Lung microvascular endothelial cell (primary cell): Measurements from ENCODE around the gene HOXC4. TPM values are rescaled to one million over a fixed set of nuclear protein-coding genes. Genes with fewer than 3 reads are reported as not detected.

Source experiments
- DNase-seq, 2 donors: peaks; one replicate each; pipeline versions ENCODE4 v3.0.0 to v3.0.0-alpha.2; 2010; ENCODE audit warnings: low read depth in 2 of 2
- total RNA-seq: library from RNA; depleted of rRNA; stranded (reverse); fragments of >200 nt; gene quantifications from 2 replicates; pipeline ENCODE4 v1.2.1, GENCODE V29; 2014

The HOXC4 gene
- total RNA-seq, 1 donor from 2014 or later, result not detected

DNA sequence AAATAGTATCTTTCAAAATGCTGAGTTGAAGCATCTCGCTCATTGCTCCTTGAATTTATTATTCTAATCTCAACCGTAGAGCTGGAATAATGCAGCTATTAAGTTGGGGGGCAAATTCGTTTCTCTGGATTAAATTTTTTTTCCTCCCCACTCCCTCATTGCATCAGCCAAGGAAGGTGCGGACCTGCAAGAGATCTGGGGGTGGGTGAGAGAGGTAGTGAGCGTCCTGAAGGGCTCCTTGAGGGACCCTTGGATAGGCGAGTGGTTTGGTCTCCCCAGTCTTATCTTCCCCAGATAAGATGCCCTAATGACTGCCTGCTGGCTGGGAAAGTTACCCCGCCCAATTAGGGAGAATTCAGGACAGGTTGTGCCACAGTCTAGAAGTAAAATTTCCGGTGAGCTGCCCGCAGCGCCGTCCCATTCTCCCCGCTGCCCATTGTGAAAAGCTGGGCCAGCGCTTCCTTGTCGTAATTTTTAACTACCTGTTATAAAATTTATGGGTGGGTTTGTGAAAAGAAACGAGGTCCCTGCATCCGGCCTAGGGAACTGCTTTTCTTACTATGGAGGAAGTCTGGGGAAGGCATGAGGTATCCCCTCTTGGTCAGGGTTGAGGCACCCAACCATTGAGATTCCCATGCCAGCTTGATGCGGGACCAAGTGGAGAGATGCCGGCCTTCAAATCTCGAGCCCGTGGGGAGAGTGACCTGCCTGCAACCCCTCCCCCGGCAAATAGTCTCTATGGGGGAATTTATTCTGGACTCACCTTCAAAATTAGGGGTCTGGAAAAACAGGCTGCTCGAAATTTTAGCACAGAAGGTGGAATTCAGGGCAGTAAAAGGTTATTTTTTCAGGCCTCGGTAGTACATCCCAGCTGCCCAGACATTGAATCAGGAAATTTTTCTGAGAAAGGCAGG is 38.4 kb upstream of the HOXC4 start:
- no peak for DNase-seq

DNA sequence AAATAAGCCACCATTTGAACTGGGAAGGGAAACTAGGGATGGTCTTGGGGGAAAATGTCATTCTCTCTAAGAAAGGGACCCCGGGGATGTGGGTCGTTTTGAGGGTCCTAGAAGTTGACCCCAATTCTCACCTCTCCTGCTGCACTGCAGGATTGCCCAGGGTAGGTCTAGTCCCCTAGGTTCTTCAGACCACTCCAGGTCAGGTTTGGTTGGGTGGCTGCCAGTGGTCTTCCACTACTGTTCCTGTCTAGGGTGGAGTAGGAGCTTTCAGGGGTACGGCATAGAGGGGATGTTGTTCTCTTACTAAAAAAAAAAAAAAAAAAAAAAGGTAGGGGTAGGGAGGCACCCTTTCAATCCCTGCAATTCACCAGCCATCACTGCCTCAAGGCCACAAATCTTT is 37.6 kb upstream of the HOXC4 start:
- DNase-seq, result no peak

DNA sequence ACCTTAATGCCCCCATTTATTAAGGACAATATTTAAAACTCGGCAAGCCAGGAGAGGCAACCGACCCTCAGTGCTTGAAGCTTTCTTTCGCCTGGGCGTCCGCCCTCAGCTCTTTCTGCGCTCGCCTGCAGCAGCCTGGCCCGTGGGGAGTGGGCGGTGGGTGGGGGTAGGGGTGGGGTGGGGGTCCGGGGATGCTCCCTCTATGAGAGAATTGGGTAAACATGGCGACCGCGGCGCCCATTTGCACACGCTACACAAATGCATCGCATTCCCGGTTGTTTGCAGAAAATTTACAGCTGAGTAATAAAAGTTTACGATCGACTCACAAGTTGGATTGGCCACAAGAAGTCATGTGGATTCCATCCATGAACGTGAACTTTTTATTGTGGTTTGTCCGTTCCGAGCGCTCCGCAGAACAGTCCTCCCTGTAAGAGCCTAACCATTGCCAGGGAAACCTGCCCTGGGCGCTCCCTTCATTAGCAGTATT is 37.1 kb upstream of the HOXC4 start:
- DNase-seq, result no peak

DNA sequence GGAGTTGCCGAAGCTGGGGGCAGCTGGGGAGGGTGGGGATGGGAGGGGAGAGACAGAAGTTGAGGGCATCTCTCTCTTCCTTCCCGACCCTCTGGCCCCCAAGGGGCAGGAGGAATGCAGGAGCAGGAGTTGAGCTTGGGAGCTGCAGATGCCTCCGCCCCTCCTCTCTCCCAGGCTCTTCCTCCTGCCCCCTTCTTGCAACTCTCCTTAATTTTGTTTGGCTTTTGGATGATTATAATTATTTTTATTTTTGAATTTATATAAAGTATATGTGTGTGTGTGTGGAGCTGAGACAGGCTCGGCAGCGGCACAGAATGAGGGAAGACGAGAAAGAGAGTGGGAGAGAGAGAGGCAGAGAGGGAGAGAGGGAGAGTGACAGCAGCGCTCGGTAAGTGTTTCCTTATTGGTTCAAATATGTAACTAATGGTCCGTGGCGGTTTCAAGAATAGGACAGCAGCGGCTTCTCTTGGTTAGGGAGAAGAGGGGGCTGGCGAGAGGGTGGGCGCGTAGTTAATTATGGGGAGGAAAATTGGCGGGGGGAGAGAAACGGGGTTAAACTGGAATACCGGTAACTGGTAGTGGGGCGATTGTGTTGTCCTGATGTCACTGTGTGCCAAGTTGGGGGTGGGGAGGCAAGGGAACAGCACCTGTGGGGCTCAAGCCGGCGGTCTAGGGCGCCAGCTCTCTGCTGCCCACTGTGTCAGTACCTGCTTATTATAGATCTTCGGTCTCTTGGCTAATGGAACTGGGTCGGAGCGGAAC is 36.4 kb upstream of the HOXC4 start:
- no peak for DNase-seq

DNA sequence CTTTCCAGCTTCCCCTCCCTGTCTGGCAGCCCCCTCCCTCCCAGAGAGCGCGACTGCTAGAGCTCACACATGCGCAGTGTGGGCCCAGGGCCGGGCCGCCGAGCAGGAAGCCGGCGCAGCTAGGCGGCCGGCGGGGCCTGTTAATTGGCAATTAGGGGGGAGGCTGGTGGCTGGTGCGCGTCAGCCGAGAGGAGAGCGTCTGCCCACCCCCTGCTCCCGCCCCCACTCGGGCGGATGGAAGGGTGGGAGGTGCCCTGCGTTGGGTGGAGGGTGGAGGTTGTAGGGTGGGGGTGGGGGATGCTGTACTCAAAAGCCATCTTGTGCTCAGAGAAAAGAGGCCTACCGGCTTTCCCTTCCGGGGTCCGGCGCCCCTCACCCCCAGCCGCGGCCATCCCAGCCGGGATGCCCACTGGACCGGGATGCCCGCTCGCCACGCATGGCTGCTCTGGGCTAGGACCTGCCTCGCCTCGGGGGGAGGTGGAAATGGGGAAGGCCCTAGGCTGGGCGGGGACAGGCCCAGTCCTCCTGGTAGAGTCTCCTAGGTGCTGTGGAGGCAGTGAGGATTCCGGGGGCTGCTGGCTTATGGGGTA is 35.7 kb upstream of the HOXC4 start:
- DNase-seq, result peak; percentile 27 to 31

DNA sequence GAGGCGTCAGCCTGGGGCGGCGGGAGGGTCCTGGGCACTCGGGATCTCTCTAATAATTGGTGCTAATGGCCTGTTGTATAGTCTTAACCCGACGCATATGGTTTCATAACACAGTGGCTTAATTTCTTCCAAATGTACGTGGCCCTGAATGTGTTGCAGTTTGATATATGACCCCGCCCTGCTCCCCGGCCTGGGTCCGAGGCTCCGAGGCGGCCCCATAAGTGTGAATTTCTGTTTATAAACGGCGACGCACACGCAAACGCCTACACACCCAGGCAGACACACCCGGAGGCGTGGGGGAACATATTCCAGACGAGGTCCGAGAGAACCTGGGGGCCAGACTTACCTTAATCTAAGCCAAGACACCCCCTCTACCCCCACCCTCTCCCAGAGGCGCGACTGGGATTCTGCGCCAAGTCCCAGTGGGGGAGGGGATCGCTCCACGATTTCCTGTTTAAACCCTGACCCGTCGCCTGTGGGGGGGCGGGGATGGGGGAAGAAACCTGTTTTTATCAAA is 35.1 kb upstream of the HOXC4 start:
- no peak for DNase-seq

DNA sequence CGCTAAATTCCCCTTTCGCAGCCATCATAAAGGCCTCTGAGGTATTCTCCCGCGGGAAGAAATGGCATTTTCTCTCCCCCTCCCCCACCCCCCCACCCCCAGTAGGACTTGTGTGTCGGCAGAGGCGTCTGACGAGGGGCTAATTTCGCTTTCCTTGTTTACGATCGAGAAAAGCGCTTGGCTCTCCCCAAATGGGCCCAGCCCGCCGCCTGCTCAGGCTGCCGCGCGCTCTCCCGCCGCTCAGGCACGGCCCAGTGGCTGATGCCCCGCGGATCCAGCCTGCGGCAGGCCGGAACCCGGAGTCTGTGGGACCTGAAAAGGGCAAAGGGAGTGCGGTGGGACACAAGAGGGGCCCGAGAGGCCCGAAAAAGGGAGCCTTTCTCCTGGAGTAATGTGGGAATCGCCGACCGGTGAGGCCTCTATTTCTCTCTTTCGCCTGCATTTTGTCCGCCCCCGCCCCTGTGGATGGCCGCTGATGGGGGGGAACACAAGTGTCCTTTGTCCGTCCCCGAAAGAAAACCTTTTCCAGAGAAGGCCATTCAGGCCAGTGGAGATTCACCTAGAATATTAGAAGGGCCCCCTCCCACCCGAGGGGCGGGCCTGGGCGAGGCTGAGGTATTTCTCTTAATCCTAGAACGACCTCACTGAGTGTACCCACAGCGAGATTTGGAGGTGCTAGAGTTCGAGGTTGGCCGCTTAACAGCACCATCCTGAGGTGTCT is 34.4 kb upstream of the HOXC4 start:
- DNase-seq, result no peak

DNA sequence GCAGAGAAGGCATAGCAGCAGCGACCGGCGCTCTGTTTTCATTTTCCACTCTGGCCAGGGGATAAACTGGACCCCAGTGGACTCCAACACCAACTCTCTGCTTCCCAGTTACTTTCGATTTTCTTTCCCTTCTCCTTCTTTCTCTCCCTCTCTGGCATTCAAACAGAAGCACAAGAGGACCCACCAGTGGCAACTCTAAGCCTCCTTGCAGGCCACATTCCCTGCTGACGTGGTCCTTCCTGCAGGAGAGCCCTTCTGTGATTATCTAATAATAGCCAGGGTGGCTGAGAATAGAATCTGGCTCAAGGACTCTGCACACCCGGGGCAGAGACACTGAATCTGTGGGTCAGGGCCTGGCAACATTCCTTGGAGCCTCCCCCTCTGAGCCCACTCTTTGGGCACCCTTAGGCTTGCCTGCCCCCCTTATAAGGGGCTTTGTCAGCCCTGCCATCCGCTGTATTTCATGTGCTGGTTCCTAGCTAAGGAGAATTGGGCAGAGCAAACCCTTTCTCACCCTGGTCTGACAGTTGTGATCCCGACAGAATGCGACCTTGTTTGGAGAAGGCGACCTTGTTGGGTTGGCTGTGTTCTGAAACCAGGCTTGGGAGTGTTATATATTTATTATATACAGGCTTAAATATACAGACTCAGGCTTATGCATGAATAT is 33.6 kb upstream of the HOXC4 start:
- DNase-seq, result no peak

DNA sequence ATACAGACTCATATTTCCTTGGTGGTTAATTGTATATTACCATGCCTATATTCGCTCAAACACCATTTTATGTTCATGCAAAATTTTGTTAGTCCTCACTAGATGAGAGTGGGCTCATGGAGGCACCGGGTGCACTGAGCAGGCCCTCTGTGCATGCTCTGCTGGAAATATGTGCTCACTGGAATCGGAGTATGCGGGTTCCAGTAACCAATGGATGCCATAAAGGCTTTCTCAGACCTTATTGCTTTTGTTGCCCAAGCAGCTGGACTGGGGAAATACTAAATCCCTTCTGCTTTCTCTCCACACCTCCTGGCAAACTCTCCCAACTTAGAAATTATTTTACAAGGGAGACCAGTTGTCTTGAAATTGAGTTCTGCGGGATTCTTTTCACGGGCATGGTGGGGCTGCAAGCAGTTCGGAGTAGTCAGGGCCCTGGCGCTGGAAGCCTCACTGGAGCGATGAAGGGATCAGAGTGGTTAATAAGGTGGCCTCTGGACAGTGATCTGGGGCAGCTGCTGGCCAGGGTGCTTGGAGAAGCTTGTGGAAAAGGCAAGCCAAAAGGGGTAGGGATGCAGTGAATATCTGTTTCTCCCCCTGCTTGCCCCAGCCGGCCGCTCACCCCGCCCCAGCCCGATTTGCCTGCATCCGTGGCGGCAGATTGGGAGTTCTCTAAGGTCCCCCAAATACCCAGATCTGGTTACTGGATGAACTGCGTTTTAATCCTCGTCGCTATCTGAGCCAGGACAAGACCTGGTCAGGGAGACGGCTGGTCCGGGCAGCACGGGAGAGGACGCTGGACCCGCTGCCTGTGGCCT is 32.8 kb upstream of the HOXC4 start:
- DNase-seq, result no peak

DNA sequence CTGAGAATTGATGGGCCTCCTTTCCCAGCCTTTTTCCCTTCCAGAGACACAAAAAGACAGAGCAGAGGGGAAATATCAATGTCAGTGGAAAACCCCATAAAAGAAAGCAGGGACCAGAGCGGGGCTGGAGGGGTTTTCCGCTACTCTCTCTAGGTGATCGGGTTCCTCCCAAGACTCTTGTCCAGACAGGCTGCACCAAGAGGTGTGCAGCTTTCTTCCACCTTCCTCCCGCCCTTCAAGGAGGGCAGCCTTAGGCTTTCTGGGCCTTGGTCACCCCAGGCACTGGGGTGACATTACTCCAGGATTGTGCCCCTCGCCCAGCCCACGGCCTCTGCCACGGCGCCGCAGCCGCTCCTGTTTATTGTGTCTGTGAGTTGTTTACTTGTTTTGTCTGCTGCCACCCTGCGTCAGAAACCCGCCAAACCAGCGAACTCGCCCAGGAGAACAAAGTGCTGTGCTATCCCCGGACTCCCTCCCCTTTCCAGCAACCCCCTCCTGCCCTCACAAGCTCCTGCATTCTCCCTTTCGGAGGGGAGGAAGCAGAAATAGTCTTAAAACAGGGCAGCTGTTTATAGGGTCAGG is 32.1 kb upstream of the HOXC4 start:
- DNase-seq, result no peak

DNA sequence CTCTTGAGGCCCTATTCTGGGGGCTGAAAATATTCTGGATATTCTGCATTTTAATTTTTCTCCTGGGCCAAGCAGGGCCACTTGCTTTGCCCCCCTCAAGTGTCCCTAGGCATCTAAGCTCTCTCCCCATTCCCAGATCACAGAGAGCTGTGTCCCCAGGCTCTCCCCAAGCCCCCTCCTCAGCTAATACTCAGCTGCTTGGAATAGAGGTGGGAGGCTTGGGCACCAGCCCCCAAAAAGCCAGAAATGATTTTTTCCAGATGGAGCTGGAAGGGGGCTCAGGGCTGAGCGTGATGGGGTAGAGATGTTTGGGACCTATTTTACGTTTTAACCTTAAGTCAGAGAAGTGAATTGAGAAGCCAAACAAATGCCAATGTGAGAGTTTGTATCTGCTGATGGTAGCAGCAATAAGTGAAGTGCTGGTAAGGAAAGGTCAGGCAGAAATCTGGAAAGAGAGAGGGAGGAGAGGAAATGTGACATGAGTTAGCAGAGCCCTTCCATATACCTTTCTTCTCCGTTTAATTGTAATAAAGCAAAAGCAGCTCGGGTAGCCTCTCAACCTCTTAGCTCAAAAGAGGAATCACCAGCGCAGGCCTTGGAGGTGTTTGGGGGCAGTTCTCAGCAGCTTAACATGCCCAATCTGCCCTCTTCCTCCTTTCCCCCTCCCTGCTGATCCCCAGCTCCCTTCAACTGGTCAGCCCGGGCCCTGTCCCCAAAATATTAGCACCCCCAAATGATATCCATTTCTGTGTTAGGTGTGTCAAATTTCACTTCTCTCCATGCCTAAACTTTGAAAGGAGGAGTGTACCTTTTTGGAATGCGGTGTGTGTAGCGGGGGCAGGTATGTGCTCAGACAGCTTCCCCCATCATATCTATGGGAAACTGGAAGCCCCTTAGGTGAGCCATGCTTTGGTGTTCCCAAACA is 30.4 kb upstream of the HOXC4 start:
- no peak for DNase-seq

DNA sequence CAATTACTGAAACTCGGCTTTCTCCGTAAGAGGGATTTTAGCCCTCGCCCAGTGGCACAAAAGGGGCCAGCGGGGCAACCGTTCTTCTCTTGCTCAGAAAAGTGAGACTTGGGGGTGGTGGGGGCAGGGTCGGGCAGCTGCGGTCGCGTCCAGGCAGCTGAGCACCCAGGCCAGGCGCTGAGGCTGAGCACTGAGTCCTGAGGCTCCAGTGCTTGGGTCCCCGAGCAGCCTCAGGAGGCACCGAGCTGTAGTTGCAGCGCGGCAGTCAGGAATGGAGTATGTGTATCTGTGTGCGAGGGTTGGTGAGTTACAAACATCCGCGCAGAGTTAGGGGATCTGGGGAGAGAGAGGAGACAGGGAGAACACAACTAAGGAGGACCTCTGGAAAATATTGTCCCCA is 29.5 kb upstream of the HOXC4 start:
- DNase-seq, result no peak

DNA sequence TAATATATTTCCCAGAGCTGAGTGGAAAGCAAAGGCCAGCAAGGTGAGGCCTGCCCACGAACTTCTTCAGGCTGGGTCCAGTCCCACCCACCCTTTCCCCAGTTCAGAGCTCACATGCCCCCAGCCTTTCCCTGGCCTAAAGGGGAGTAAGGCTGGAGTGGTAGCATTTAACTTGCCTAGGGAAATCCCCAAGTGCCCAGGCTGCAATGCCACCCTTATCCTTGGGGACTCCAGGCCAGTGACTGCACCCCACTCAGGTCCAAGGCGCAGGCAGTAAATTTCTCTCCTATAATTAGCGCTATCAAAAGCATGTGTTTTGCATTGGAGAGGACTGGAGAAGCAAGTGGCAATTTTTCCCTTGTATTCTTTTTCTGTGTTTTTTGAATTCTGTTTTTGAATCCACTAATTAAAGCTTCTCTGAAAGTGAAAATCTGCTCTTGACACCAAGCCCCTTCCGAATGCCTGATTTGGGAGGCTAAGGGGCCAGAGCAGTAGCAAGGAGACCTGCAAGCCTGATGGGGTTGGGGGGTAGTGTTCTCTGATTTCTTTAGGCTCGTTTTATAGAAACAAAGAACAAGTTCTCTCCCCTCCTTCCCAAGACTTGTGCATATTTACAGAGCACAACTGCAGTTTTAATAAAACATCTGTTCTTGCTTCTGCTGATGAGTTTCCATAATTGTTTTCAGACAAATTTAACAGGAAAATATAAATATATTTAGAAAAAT is 28.9 kb upstream of the HOXC4 start:
- no peak for DNase-seq

DNA sequence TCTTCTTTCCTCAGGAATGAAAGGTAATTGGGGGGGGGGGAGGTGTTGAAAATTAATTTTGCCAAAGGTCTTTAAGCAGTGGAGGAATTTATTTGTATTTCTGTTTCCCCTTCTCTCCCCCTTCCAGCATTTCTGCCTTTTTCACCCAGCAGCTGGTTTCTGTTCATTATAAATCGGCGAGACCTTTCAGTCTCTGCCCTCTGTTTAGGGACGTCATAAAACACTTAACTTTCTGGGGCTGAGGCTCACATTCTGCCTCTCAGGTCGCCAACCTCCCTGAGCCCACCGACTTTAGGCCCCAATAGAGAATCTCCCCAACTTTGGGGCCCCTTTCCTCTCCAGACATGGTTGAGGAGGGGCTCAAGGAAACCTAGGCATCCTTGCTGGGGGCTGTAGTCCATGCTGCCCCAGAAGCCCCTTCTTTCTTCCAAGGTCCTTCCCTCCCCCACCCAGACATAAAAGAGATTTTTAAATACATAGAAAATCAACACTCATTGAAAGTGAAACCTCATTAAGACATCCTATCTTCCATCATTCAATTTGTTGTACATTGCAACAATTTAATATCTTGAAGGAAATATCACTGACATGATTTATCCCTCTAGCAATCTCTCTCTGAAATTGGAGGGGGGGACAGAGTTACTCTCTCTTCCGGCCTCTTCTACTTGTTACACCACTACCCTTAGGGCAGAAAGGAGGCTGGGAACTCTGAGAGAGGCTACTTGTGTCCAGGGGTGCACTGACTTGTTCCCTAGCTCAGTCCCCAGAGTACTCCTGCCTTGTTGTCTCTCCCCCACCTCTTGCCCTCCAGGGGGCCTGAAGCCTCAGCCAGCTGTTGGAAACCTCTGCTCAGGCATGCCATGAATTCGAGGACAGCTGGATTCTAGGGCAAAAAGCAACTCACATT is 27.9 kb upstream of the HOXC4 start:
- no peak for DNase-seq

DNA sequence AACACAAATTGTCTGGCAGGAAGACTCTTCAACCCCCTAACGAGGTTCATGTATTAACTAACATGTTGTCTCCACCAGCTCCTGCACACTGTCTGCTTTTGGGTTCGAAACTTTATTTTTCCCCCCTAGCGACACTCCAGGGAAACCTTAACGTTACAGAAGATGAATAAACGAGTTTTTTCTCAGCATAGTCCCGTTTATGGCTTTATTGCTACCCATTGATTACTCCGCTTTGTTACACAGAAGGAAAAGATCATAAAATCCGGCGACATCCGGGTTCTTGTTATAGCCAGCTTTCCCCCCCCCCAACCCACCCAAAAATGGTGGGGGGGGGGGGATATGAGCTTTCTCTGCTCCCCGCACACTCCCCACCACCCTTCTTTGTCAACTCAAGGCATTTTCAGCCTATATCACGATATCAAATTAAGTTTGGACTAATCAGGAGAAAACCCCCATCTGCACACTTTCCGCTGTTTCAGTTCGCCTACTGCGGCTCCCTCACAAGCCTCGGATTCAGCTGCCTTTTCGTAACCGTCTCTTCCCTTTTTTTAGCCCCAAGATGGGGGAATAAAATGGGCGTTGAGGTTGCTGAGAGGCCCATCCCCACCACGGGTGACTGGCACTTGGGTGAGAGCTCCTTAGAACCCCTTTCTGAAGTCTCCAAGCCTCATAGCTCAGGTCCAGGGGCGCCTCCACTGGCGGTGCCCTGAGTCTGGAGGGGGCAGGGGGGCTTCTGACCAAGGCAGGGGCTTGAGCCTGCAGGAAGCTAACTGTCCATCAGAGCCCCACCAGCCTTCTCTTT is 26.8 kb upstream of the HOXC4 start:
- no peak for DNase-seq

DNA sequence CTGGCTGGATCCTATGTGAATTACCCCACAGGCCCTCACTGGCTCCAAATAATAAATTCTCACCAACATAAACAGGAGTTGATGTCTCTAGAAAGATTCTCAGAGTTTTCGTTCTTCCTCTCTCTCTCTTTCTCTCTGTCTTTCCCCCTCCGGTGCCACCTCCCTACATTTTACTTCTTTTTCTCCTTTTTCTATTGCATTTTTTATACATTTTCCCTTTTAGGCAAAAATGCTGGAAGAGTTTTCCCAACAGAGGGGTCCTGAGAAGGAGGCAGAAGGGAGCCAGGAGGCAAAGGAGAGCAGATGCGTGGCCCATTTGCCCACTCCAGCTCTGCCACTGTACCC is 26.2 kb upstream of the HOXC4 start:
- no peak for DNase-seq
